ENCODE data around the gene MLEC.

MLEC gene

DNA sequence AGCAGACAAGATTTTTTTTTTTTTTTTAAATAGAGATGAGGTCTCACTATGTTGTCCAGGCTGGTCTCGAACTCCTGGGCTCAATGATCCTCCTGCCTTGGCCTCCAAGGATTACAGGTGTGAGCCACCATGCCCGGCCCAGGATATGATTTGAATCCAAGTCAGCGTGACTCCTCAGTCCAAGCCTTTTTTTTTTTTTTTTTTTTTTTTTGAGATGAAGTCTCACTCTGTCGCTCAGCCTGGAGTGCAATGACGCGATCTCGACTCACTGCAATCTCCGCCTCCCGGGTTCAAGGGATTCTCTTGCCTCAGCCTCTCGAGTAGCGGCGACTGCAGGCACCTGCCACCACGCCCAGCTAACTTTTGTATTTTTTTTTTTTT is 39.6 kb upstream of the MLEC start:
- Histone ChIP-seq H3K4me2 (ENCODE audit: insufficient read depth, low read length, poor library complexity, severe bottlenecking) (no peak overlapping the region), H4K8ac (ENCODE audit: low read depth, low read length) (no peak overlapping the region), H3K27ac (replicated peaks; ENCODE audit: low read length) (no peak overlapping the region), H3K4ac (ENCODE audit: low read length) (no peak overlapping the region), H3K9ac (ENCODE audit: low read depth, low read length, poor library complexity) (no peak overlapping the region), H2BK120ac (ENCODE audit: low read depth, low read length) (no peak overlapping the region), H2BK15ac (ENCODE audit: low read length) (no peak overlapping the region), H2AFZ (ENCODE audit: low read length) (no peak overlapping the region), H3K36me3 (replicated peaks in 1 of 2; ENCODE audit: control insufficient read depth in 2 of 2, insufficient read depth in 2 of 2, low read length in 2 of 2) (no peaks in the 10 kb centered on the region), H4K91ac (ENCODE audit: low read depth, low read length, poor library complexity) (no peak overlapping the region), H2BK5ac (ENCODE audit: low read length) (no peak overlapping the region), H3K4me1 (ENCODE audit: control insufficient read depth in 2 of 2, insufficient read depth in 1 of 2, low read depth in 1 of 2, low read length in 2 of 2) (peaks cover 14% of the 10 kb centered on the region in 2 donors), H3K4me3 (ENCODE audit: low read length in 2 of 2) (no peak overlapping the region), H3K18ac (ENCODE audit: low read length) (no peak overlapping the region), H3K9me3 (replicated peaks in 1 of 2; ENCODE audit: control insufficient read depth in 2 of 2, insufficient read depth in 1 of 2, low read depth in 1 of 2, low read length in 2 of 2) (no peaks in the 10 kb centered on the region), H3K14ac (ENCODE audit: low read length) (no peak overlapping the region), H3K23ac (ENCODE audit: low read depth, low read length, poor library complexity) (no peak overlapping the region), H2BK12ac (ENCODE audit: low read length) (no peak overlapping the region), H2AK5ac (ENCODE audit: low read depth, low read length) (no peak overlapping the region), H3K27me3 (ENCODE audit: control insufficient read depth in 3 of 3, insufficient read depth in 3 of 3, low read depth in 1 of 3, low read length in 3 of 3) (peaks cover 0 to 59% (median 7%) of the 10 kb centered on the region in 3 experiments), H3K79me1 (ENCODE audit: low read depth, low read length) (no peaks in the 10 kb centered on the region)
- no peak for DNase-seq (ENCODE audit: low spot score)
- WGBS, 2 donors (ENCODE audit: extremely low coverage in 2 of 2, insufficient read length in 2 of 2, insufficient replicate concordance in 1 of 2), result no CpG with 5 or more reads among the region's 13 CpGs

GRCh38 chr12:120649442-120650232 is 37.3 kb upstream of the MLEC start:
- no peaks in the 10 kb centered on the region for H3K79me1 ChIP-seq (ENCODE audit: low read depth, low read length)
- H3K4ac ChIP-seq (ENCODE audit: low read length), result no peak overlapping the region
- H3K9ac ChIP-seq (ENCODE audit: low read depth, low read length, poor library complexity), result no peak overlapping the region
- peaks cover 0 to 36% (median 3%) of the 10 kb centered on the region in 3 experiments for H3K27me3 ChIP-seq (ENCODE audit: control insufficient read depth in 3 of 3, insufficient read depth in 3 of 3, low read depth in 1 of 3, low read length in 3 of 3)
- no peak overlapping the region for H3K14ac ChIP-seq (ENCODE audit: low read length)
- no peaks in the 10 kb centered on the region for H3K9me3 ChIP-seq (replicated peaks in 1 of 2; ENCODE audit: control insufficient read depth in 2 of 2, insufficient read depth in 1 of 2, low read depth in 1 of 2, low read length in 2 of 2)
- peak overlapping the region; percentile 98 for H2AFZ ChIP-seq (ENCODE audit: low read length)
- no peak for DNase-seq (ENCODE audit: low spot score)
- no peak overlapping the region for H4K91ac ChIP-seq (ENCODE audit: low read depth, low read length, poor library complexity)
- no peak overlapping the region for H3K23ac ChIP-seq (ENCODE audit: low read depth, low read length, poor library complexity)
- peak overlapping the region; percentile 64 for H2BK15ac ChIP-seq (ENCODE audit: low read length)
- peak overlapping the region; percentile 23 for H3K4me2 ChIP-seq (ENCODE audit: insufficient read depth, low read length, poor library complexity, severe bottlenecking)
- H2BK5ac ChIP-seq (ENCODE audit: low read length), result no peak overlapping the region
- peak overlapping the region; percentile 74 for H3K18ac ChIP-seq (ENCODE audit: low read length)
- no peak overlapping the region for H2BK120ac ChIP-seq (ENCODE audit: low read depth, low read length)
- H3K4me1 ChIP-seq (ENCODE audit: control insufficient read depth in 2 of 2, insufficient read depth in 1 of 2, low read depth in 1 of 2, low read length in 2 of 2), result peaks cover 14 to 18% of the 10 kb centered on the region in 2 donors
- no peak overlapping the region for H3K27ac ChIP-seq (replicated peaks; ENCODE audit: low read length)
- H2BK12ac ChIP-seq (ENCODE audit: low read length), result no peak overlapping the region
- H3K36me3 ChIP-seq (replicated peaks in 1 of 2; ENCODE audit: control insufficient read depth in 2 of 2, insufficient read depth in 2 of 2, low read length in 2 of 2), result no peaks in the 10 kb centered on the region
- H4K8ac ChIP-seq (ENCODE audit: low read depth, low read length), result no peak overlapping the region
- WGBS, 2 donors (ENCODE audit: extremely low coverage in 2 of 2, insufficient read length in 2 of 2, insufficient replicate concordance in 1 of 2), result no CpG with 5 or more reads among the region's 33 CpGs
- H3K4me3 ChIP-seq (ENCODE audit: low read length in 2 of 2), result peak overlapping the region; percentile 9 to 46
- H2AK5ac ChIP-seq (ENCODE audit: low read depth, low read length), result no peak overlapping the region

GRCh38 chr12:120650233-120650690 is 36.7 kb upstream of the MLEC start:
- H2AK5ac ChIP-seq (ENCODE audit: low read depth, low read length), result no peak overlapping the region
- peaks cover 0 to 30% (median 3%) of the 10 kb centered on the region in 3 experiments for H3K27me3 ChIP-seq (ENCODE audit: control insufficient read depth in 3 of 3, insufficient read depth in 3 of 3, low read depth in 1 of 3, low read length in 3 of 3)
- peaks cover 14 to 18% of the 10 kb centered on the region in 2 donors for H3K4me1 ChIP-seq (ENCODE audit: control insufficient read depth in 2 of 2, insufficient read depth in 1 of 2, low read depth in 1 of 2, low read length in 2 of 2)
- peak overlapping the region; percentile 98 for H2AFZ ChIP-seq (ENCODE audit: low read length)
- no peak overlapping the region for H3K4me2 ChIP-seq (ENCODE audit: insufficient read depth, low read length, poor library complexity, severe bottlenecking)
- no peaks in the 10 kb centered on the region for H3K36me3 ChIP-seq (replicated peaks in 1 of 2; ENCODE audit: control insufficient read depth in 2 of 2, insufficient read depth in 2 of 2, low read length in 2 of 2)
- H3K4ac ChIP-seq (ENCODE audit: low read length), result no peak overlapping the region
- H3K23ac ChIP-seq (ENCODE audit: low read depth, low read length, poor library complexity), result no peak overlapping the region
- no peaks in the 10 kb centered on the region for H3K79me1 ChIP-seq (ENCODE audit: low read depth, low read length)
- no peak overlapping the region for H2BK120ac ChIP-seq (ENCODE audit: low read depth, low read length)
- no peak overlapping the region for H3K27ac ChIP-seq (replicated peaks; ENCODE audit: low read length)
- H3K14ac ChIP-seq (ENCODE audit: low read length), result no peak overlapping the region
- no peak overlapping the region for H2BK12ac ChIP-seq (ENCODE audit: low read length)
- no peaks in the 10 kb centered on the region for H3K9me3 ChIP-seq (replicated peaks in 1 of 2; ENCODE audit: control insufficient read depth in 2 of 2, insufficient read depth in 1 of 2, low read depth in 1 of 2, low read length in 2 of 2)
- H3K18ac ChIP-seq (ENCODE audit: low read length), result no peak overlapping the region
- H4K91ac ChIP-seq (ENCODE audit: low read depth, low read length, poor library complexity), result no peak overlapping the region
- H2BK5ac ChIP-seq (ENCODE audit: low read length), result no peak overlapping the region
- no peak overlapping the region for H3K4me3 ChIP-seq (ENCODE audit: low read length in 2 of 2)
- H3K9ac ChIP-seq (ENCODE audit: low read depth, low read length, poor library complexity), result no peak overlapping the region
- H2BK15ac ChIP-seq (ENCODE audit: low read length), result no peak overlapping the region
- no peak for DNase-seq (ENCODE audit: low spot score)
- no peak overlapping the region for H4K8ac ChIP-seq (ENCODE audit: low read depth, low read length)
- no CpG with 5 or more reads among the region's 12 CpGs for WGBS, 2 donors (ENCODE audit: extremely low coverage in 2 of 2, insufficient read length in 2 of 2, insufficient replicate concordance in 1 of 2)

- peaks cover 0 to 20% (median 0%) of the 10 kb centered on the region in 3 experiments for H3K27me3 ChIP-seq (ENCODE audit: control insufficient read depth in 3 of 3, insufficient read depth in 3 of 3, low read depth in 1 of 3, low read length in 3 of 3)
- no peak overlapping the region for H2BK5ac ChIP-seq (ENCODE audit: low read length)
- no peak overlapping the region for H2AFZ ChIP-seq (ENCODE audit: low read length)
- H2AK5ac ChIP-seq (ENCODE audit: low read depth, low read length), result no peak overlapping the region
- H3K79me1 ChIP-seq (ENCODE audit: low read depth, low read length), result no peaks in the 10 kb centered on the region
- WGBS, 2 donors (ENCODE audit: extremely low coverage in 2 of 2, insufficient read length in 2 of 2, insufficient replicate concordance in 1 of 2), result no CpG with 5 or more reads among the region's 5 CpGs
- no peak overlapping the region for H3K4me3 ChIP-seq (ENCODE audit: low read length in 2 of 2)
- no peak overlapping the region for H2BK120ac ChIP-seq (ENCODE audit: low read depth, low read length)
- H3K18ac ChIP-seq (ENCODE audit: low read length), result no peak overlapping the region
- no peak overlapping the region for H3K4me2 ChIP-seq (ENCODE audit: insufficient read depth, low read length, poor library complexity, severe bottlenecking)
- H3K9me3 ChIP-seq (replicated peaks in 1 of 2; ENCODE audit: control insufficient read depth in 2 of 2, insufficient read depth in 1 of 2, low read depth in 1 of 2, low read length in 2 of 2), result no peaks in the 10 kb centered on the region
- H3K14ac ChIP-seq (ENCODE audit: low read length), result no peak overlapping the region
- no peaks in the 10 kb centered on the region for H3K36me3 ChIP-seq (replicated peaks in 1 of 2; ENCODE audit: control insufficient read depth in 2 of 2, insufficient read depth in 2 of 2, low read length in 2 of 2)
- peaks cover 14 to 18% of the 10 kb centered on the region in 2 donors for H3K4me1 ChIP-seq (ENCODE audit: control insufficient read depth in 2 of 2, insufficient read depth in 1 of 2, low read depth in 1 of 2, low read length in 2 of 2)
- no peak overlapping the region for H3K23ac ChIP-seq (ENCODE audit: low read depth, low read length, poor library complexity)
- no peak overlapping the region for H3K4ac ChIP-seq (ENCODE audit: low read length)
- H3K9ac ChIP-seq (ENCODE audit: low read depth, low read length, poor library complexity), result no peak overlapping the region
- H2BK12ac ChIP-seq (ENCODE audit: low read length), result no peak overlapping the region
- no peak overlapping the region for H4K8ac ChIP-seq (ENCODE audit: low read depth, low read length)
- no peak overlapping the region for H2BK15ac ChIP-seq (ENCODE audit: low read length)
- no peak overlapping the region for H4K91ac ChIP-seq (ENCODE audit: low read depth, low read length, poor library complexity)
- DNase-seq (ENCODE audit: low spot score), result no peak
- H3K27ac ChIP-seq (replicated peaks; ENCODE audit: low read length), result no peak overlapping the region
These were observed 35.1 kb upstream of the MLEC start for GRCh38 chr12:120651821-120652220.
